Measurements from ENCODE around the gene TM9SF1.

DNA sequence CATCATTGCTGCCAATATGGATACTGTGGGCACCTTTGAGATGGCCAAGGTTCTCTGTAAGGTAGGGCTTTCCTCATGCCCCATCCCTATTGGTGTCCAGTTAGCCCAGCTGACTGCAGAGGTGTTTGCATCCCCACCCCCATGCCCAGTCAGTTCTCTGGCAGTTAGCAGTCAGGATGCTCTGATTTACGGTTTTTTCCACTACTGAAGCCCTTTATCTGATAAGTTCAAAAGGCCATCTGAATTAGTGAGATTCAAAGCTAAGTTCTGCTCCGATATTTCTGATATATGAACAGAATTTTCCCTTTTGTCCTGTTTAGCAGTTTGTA is 38.3 kb upstream of the TM9SF1 start:
- TF ChIP-seq HDGF (IDR thresholded peaks at IDR 0.05; ENCODE audit: borderline replicate concordance) (no peak), LEF1 (IDR thresholded peaks at IDR 0.05; ENCODE audit: borderline replicate concordance) (no peak)
